Tibial nerve (tissue), 4 donors: ENCODE measurements around the gene KLHDC8B. TPM values are rescaled to one million over a fixed set of nuclear protein-coding genes. Genes with fewer than 3 reads are reported as not detected.

Experiments used
- DNase-seq, 2 donors: peaks; one replicate each; pipeline ENCODE4 v3.0.0-alpha.2; 2019; ENCODE audit warnings: low spot score in 2 of 2
- H3K27ac ChIP-seq, 4 donors: fragments of 200-600 bp; sonication (generic) in 3 of 4; one replicate each; pipeline ENCODE4 v1.5.1; 2017 to 2019; ENCODE audit warnings: mild to moderate bottlenecking in 1 of 4
- H3K27me3 ChIP-seq, 2 donors: fragments of 200-600 bp; sonication (generic) in 1 of 2; one replicate each; pipeline versions ENCODE4 v1.5.1 to v1.6.0; 2017 to 2019
- H3K36me3 ChIP-seq, 3 donors: fragments of 200-600 bp; sonication (generic); one replicate each; pipeline ENCODE4 v1.5.1; 2018 to 2019
- H3K4me1 ChIP-seq, 4 donors: fragments of 200-600 bp; sonication (generic) in 3 of 4; one replicate each; pipeline ENCODE4 v1.5.1; 2017 to 2019
- H3K4me3 ChIP-seq, 4 donors: fragments of 200-600 bp; sonication (generic) in 3 of 4; one replicate each; pipeline ENCODE4 v1.5.1; 2017 to 2019; ENCODE audit warnings: mild to moderate bottlenecking in 1 of 4, moderate library complexity in 1 of 4
- H3K9me3 ChIP-seq, 4 donors: fragments of 200-600 bp; sonication (generic) in 3 of 4; one replicate each; pipeline ENCODE4 v1.5.1; 2017 to 2019
- CTCF ChIP-seq, 5 experiments: fragments of 200-600 bp in 3 of 5; fragments of 450-650 bp in 2 of 5; sonication (generic) in 3 of 5; IDR thresholded peaks; one replicate each; pipeline ENCODE4 v1.5.1; 2016 to 2019; ENCODE audit warnings: antibody characterized with exemption in 5 of 5, mild to moderate bottlenecking in 3 of 5, moderate library complexity in 2 of 5
- EP300 ChIP-seq, 2 donors: sonication (generic); formaldehyde crosslinking; IDR thresholded peaks; one replicate each; pipeline ENCODE4 v1.6.1; 2017; ENCODE audit warnings: antibody characterized with exemption in 2 of 2, mild to moderate bottlenecking in 1 of 2
- POLR2A ChIP-seq, 2 donors: fragments of 450-650 bp; IDR thresholded peaks; one replicate each; pipeline ENCODE4 v1.6.1; 2017; ENCODE audit warnings: antibody characterized with exemption in 2 of 2, mild to moderate bottlenecking in 2 of 2, moderate library complexity in 2 of 2
- WGBS, 2 donors: methylation state at CpG; one replicate each; pipeline ENCODE4 v1.1.5; 2018; 5-methylcytosine and 5-hydroxymethylcytosine counted together
- total RNA-seq, 4 donors: library from RNA; depleted of rRNA; stranded (reverse); fragments of >200 nt; gene quantifications; one replicate each; pipeline ENCODE4 v1.1.0, GENCODE V29; 2016

The KLHDC8B gene
- total RNA-seq, 4 donors from 2014 or later = 20.8 to 33.1 (median 29.7) TPM

GRCh38 chr3:49163609-49164008 lies 7.8 kb upstream of the KLHDC8B start:
- no peak for DNase-seq
- Histone ChIP-seq H3K27me3 (no peaks in the 10 kb centered on the region), H3K27ac (no peak overlapping the region), H3K4me3 (no peak overlapping the region), H3K9me3 (no peaks in the 10 kb centered on the region), H3K36me3 (peaks cover 0 to 41% (median 0%) of the 10 kb centered on the region in 3 donors), H3K4me1 (peaks cover 0 to 42% (median 7%) of the 10 kb centered on the region in 4 donors)
- TF ChIP-seq EP300 (IDR thresholded peaks at IDR 0.05) (no peak), POLR2A (IDR thresholded peaks at IDR 0.05) (no peak), CTCF (IDR thresholded peaks at IDR 0.05) (no peak)
- WGBS, 2 donors = 93 to 95% methylated on average over 7 to 8 of the region's 8 CpGs

DNA sequence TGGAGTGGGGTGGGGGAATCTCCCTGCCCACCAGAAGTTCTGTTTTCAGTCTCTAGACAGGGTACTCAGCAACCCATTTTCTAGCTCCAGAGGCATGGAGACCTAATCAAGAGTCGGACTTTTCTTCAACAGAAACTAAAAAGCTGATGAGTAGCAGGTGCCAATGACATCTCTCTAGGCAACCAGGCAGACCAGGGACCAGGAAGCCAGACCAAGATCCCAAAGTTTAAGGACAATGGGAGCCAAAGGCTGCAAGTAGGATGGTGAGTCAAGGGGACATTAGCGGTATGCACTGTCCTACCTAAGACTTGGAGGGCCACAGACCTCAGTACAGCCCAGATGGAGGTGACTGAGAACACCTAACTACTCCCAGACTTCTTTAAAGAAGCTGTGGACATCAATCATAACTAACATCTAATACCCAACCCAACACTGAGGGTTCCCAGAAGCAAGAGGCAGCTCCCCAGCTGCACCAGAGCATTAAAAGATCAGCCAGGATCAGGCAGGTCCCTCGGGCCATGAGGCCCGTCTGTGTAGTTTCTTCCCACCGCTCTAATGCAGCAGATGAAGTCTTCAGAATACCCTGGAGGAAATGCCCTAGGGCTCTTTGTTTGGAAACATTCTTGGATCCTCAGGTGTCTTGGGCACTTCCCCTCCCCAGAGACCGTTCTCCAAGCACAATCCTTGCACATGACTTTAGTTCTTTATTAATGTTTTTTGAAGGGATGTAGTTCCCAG lies 6.2 kb upstream of the KLHDC8B start:
- Histone ChIP-seq H3K36me3 (peaks cover 0 to 38% (median 0%) of the 10 kb centered on the region in 3 donors), H3K4me3 (peak overlapping the region; percentile 80 to 96 (median 92)), H3K9me3 (no peaks in the 10 kb centered on the region), H3K4me1 (peaks cover 0 to 42% (median 8%) of the 10 kb centered on the region in 4 donors), H3K27me3 (no peaks in the 10 kb centered on the region), H3K27ac (peak overlapping the region; percentile 86 to 95 (median 92))
- no peak for TF ChIP-seq POLR2A (IDR thresholded peaks at IDR 0.05)
- no peak for DNase-seq
- 30 to 31% methylated on average over 6 of the region's 6 CpGs for WGBS, 2 donors

DNA sequence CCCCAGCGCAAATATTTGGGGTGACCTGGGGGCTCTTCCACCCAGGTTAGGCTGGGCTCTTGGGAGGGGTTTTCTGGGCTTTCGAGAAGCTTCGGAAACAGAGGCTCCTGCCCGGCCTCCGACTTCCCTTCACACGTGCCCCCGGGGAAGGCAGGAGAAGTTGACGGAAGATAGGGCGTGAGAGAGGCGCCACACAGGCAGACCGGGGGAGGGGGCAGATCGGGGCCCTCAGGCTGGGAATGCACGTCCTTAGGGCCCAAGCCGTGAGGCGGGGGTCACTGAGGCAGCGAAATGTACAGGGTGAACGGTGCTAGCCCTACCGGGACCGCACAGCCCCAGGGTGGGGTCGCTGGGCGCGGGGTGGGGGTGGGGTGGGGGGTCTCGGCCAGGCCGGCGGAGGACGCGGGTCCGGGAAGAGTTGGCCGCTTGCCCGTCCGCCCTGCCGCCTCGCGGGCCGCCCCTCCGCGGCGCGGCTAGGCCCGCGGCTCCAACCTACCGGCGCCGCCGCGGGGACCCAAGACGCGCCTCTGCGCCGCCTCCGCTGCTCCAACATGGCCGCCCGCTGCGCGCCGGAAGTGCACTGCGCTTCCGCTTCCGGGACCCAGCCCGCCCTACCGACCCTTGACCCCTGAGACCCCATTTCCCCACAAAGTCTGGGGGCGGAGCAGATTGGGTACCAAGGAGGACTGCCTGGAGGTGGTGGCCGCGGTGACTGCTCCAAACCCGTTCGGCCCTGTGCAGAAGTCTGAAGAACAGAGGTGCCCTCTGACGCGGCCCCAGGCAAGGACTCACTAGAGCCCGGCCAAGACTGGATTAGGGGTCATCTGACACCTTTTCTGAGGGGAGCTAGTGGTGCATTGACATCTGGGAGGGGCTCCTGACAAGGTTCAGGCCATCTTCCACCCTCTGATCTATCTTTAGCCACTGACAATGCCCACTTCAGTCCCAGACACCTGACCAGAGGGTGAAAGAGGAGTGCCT lies 5.3 kb upstream of the KLHDC8B start, which contains the start of gene CCDC71:
CCDC71 (minus strand) TSS at position 561 of the 981 bp plus-strand sequence. CDS start 2,123 bp downstream, outside the sequence.
- Histone ChIP-seq H3K4me1 (peaks cover 0 to 50% (median 12%) of the 10 kb centered on the region in 4 donors), H3K27me3 (no peaks in the 10 kb centered on the region), H3K27ac (peak within 1 kb of the TSS; percentile 86 to 95 (median 92)), H3K4me3 (peak within 1 kb of the TSS; percentile 80 to 96 (median 92)), H3K9me3 (no peaks in the 10 kb centered on the region), H3K36me3 (peaks cover 0 to 32% (median 0%) of the 10 kb centered on the region in 3 donors)
- TF ChIP-seq EP300 (IDR thresholded peaks at IDR 0.05) (peak in 1 of 2 donors; percentile 79), CTCF (IDR thresholded peaks at IDR 0.05) (no peak), POLR2A (IDR thresholded peaks at IDR 0.05) (peak; percentile 19 to 57)
- WGBS, 2 donors = 4 to 12% methylated on average over 25 to 50 of the region's 69 CpGs
- peak; percentile 33 to 39 for DNase-seq

- peak overlapping the region; percentile 80 to 96 (median 92) for H3K4me3 ChIP-seq
- WGBS, 2 donors = 89% methylated on average over 6 of the region's 6 CpGs
- H3K27me3 ChIP-seq = no peaks in the 10 kb centered on the region
- H3K4me1 ChIP-seq = peaks cover 0 to 54% (median 14%) of the 10 kb centered on the region in 4 donors
- H3K27ac ChIP-seq = peak overlapping the region; percentile 86 to 95 (median 92)
- peaks cover 0 to 23% (median 0%) of the 10 kb centered on the region in 3 donors for H3K36me3 ChIP-seq
- H3K9me3 ChIP-seq = no peaks in the 10 kb centered on the region
- no peak for DNase-seq
- TF ChIP-seq POLR2A (IDR thresholded peaks at IDR 0.05) (no peak), EP300 (IDR thresholded peaks at IDR 0.05) (no peak), CTCF (IDR thresholded peaks at IDR 0.05) (no peak)
Measured at GRCh38 chr3:49166752-49167556, 4.4 kb upstream of the KLHDC8B start.

DNA sequence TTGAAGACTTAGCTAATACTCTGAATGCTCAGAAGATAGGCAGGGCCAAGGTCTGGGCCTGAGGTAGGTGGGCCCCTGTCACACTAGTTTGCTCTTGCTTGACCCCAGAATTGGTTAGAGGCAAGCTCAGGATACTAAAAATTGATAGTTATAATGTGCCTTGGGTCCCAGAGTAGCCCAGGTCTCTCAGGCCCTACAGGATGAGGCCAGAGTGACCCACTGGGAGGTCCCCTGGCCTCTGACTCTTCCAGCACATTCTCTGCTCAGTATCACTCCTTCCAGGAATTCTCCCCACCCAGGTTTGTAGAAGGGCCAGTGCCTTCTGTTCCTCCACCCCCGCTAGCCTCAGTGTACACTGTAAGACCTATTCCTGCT lies 667 bp upstream of the KLHDC8B start:
- Histone ChIP-seq H3K4me3 (peak overlapping the region; percentile 54 to 89 (median 66)), H3K27me3 (no peaks in the 10 kb centered on the region), H3K4me1 (peaks cover 0 to 53% (median 32%) of the 10 kb centered on the region in 4 donors), H3K27ac (peak overlapping the region; percentile 47 to 91 (median 81)), H3K36me3 (peaks cover 0 to 18% (median 0%) of the 10 kb centered on the region in 3 donors), H3K9me3 (no peaks in the 10 kb centered on the region)
- TF ChIP-seq EP300 (IDR thresholded peaks at IDR 0.05) (no peak), POLR2A (IDR thresholded peaks at IDR 0.05) (no peak), CTCF (IDR thresholded peaks at IDR 0.05) (no peak)
- 16 to 17% methylated on average over 1 of the region's 1 CpG for WGBS, 2 donors
- no peak for DNase-seq
